ENCODE data around the gene HDAC4.

DNA sequence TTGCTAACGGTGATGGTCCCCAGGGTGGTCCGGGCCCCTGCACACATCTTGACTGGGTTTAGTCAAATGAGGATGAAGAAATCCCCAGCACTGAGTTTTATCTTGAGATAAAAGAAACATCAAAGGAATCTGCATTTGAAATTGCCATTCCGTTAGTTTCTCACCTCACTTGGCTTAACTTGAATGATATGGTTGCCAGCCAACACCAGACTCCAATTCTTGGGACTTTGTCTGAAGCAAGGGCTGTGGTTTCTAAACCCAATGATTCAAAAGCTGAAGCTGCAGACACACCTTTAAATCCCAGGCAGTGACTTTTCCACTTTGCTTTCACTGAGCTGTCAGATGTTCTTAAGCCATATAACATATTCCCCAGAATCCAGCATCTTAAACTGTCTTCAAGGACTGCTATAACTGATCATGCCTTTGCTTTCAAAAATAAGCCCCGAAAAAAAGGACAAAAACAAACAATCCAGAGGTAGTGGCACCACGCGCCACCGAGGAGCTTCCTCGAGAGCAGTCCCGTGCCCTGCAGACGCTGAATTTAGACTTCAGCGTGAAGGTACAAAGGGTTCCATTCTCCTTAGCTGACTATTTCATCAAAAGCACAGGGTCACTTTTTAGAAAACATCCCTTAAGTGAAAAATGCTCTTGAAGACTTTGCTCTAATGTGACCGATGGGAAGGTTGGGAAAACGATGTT is 189.3 kb downstream of the HDAC4 start:
- TF ChIP-seq, protein P1, sequence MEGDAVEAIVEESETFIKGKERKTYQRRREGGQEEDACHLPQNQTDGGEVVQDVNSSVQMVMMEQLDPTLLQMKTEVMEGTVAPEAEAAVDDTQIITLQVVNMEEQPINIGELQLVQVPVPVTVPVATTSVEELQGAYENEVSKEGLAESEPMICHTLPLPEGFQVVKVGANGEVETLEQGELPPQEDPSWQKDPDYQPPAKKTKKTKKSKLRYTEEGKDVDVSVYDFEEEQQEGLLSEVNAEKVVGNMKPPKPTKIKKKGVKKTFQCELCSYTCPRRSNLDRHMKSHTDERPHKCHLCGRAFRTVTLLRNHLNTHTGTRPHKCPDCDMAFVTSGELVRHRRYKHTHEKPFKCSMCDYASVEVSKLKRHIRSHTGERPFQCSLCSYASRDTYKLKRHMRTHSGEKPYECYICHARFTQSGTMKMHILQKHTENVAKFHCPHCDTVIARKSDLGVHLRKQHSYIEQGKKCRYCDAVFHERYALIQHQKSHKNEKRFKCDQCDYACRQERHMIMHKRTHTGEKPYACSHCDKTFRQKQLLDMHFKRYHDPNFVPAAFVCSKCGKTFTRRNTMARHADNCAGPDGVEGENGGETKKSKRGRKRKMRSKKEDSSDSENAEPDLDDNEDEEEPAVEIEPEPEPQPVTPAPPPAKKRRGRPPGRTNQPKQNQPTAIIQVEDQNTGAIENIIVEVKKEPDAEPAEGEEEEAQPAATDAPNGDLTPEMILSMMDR (IDR thresholded peaks at IDR 0.05), result no peak
- no peak for TF ChIP-seq POLR2A (IDR thresholded peaks at IDR 0.05)
